Medulla oblongata (tissue), 1 donor: Measurements from ENCODE around the gene ALOX12B.
"Not testable (repeated sequence)": the region's sequence is repeated elsewhere in the genome, so short reads cannot be mapped to it uniquely, and the experiment has no call there.

Source experiments
- DNase-seq: peaks from one replicate; pipeline ENCODE4 v3.0.0-alpha.2; 2015; ENCODE audit errors: extremely low spot score

ALOX12B gene

DNA sequence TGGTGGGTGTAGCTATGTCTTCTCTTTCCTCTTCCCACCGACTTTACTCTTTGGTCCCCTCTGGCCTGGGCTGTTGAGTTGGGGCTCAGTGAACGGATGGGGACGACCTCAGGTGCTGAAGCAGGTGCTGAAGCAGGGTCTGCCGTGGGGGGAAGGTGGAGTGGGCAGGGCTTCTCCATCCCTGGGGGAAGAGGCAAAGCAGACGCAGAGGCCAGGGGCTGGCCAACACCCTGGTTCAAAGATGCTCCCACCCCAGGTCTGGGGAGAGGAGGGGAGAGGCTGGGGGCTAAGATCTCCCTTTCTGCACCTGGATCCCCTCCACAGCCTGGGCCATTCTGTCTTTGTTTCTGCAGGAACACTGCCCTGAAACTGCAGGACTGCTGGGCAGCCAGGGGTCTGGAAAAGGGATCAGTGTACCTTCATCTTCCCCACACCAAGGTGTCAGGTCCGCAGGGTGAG, 22.9 kb downstream of the ALOX12B start:
- no peak for DNase-seq

- DNase-seq: no peak
Measured at GRCh38 chr17:8063761-8064534, 23.6 kb downstream of the ALOX12B start.

DNA sequence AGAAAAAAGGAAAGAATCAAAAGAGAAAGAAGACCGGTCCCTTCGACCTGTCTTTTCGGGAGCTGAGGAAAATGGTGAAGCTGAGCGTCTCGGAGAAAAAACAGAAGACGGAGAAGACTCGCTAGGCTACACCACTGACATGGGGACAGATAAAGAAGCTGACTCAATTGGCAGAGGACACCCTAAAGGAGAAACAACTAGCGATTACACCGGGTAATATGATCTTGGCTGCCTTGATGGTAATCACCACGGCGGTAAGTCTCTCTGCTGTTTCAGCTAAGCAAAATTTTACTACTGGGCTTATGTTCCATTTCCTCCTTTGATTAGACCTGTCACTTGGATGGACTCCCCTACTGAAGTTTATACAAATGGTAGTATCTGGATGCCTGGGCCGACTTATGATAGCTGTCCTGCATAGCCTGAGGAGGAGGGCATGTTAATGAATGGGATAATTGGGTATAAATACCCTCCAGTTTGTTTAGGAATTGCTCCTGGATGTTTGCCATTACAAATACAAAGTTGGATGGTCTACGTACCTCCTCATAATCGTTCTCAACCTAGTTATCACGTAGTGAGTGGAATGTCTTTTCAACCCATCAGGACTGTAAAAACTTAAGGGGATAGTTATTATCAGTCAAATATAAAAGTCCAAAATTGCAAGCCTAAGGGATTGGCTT, 24.6 kb downstream of the ALOX12B start:
- no peak for DNase-seq

- DNase-seq: no peak
Measured at GRCh38 chr17:8062435-8062806, 25.1 kb downstream of the ALOX12B start.

- not testable (repeated sequence) for DNase-seq
Measured at GRCh38 chr17:8061851-8062250, 25.7 kb downstream of the ALOX12B start.

- peak; percentile 90 for DNase-seq
Measured at GRCh38 chr17:8060274-8060673, 27.2 kb downstream of the ALOX12B start.

- no peak for DNase-seq
Measured at GRCh38 chr17:8059131-8059530, 28.4 kb downstream of the ALOX12B start.

- DNase-seq: peak; percentile 86
Measured at GRCh38 chr17:8057691-8058114, 29.8 kb downstream of the ALOX12B start.

- no peak for DNase-seq
Measured at GRCh38 chr17:8056976-8057625, 30.4 kb downstream of the ALOX12B start.

- peak; percentile 82 for DNase-seq
Measured at GRCh38 chr17:8056232-8056975, 31.1 kb downstream of the ALOX12B start.

- DNase-seq: no peak
Measured at GRCh38 chr17:8055851-8056231, 31.7 kb downstream of the ALOX12B start.

DNA sequence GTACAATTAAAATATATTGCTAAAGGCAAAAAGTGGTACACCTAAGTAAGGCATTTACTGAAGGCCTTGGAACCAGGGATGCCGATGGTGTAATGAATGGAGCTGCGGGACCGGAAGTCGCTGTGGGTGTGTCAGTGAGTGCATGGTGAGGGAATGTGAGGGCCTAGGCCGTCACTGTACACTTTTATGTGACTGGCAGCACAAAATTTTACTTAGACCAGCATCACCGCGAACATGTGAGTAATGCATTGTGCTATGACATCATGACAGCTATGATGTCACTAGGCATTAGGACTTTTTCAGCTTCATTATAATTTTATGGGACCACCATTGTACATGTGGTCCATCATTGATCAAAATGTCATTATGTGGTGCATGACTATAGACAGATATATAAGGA, 33.9 kb downstream of the ALOX12B start:
- no peak for DNase-seq

DNA sequence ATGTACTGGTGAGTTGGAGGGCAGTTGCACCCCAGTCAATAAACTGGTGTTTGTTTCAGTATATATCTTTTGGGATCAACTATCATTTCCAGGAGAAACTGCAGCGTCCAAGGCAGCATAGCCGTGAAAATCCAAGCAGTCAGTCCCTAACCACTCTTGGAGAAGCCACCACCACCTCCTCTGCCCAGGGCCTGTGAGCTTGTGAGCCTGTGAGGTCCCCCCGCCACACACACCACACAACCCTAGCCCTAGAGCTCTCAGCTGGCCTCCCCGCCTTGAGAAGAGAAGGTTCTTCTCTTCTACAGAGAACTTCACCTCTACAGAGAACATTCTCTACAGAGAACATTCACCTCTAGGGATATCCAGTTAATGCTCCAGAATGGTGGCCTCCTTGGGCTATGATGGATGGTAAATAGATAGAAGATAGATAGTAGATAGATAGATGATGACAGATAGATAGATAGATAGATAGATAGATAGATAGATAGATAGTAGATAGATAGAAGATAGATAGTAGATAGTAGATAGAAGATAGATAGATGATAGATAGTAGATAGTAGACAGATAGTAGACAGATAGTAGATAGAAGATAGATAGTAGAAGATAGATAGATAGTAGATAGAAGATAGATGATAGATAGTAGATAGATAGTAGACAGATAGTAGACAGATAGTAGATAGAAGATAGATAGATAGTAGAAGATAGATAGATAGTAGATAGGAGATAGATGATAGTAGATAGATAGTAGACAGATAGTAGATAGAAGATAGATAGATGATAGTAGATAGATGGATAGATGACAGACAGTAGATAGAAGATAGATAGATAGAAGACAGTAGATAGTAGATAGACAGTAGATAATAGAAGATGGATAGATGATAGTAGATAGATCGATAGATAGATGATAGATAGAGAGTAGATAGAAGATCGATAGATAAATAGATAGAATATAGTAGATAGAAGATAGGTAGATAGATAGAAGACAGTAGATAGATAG, 35.0 kb downstream of the ALOX12B start:
- no peak for DNase-seq

DNA sequence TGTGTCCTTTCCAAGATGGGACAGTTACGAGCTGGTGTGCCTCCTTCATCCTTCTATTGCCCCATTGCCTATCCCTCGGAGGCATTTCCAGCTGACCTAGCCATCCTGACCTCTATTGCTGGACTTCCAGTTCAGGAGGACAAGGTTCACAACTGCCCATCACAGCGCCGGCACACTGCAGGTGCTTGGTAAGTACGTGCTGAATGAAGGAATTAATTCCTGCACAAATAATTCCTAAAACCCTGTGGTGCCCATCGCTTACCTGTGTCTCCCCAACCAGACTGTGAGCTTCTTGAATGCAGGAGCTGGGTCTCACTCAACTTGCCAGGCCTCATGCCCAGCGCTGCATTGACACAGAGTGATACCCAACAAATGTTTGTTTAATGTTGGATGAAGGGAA, 35.7 kb downstream of the ALOX12B start:
- no peak for DNase-seq

DNA sequence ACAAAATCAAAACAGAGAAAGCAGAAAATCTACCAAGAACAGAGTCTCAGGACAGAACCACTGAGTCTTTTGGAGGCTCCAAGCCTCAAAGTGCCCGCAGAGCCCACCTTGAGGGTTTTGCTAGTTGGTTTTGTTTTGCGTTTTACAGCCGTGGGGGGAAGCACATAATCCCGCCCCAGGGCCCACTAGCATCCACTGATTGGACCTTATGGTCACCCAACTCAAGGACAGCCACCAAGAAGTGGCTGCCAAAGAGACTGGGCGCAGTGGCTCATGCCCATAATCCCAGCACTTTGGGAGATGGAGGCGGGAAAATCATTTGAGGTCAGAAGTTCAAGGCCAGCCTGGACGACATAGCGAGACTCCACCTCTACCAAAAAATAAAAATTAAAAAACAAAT, 38.8 kb downstream of the ALOX12B start:
- no peak for DNase-seq

DNA sequence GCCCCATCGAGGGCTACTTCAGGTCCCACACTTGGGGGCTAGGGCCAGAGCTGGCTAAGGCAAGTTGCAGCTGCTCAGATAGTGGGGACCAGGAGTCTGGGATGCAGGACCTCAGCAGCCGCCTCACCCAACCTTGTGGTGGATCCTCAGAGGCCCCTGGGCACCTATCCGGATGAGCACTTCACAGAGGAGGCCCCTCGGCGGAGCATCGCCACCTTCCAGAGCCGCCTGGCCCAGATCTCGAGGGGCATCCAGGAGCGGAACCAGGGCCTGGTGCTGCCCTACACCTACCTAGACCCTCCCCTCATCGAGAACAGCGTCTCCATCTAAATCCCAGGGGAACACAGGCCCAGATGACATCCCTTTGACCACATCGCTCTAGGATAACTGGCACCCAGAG, 39.3 kb downstream of the ALOX12B start:
- DNase-seq: no peak

- DNase-seq: no peak
Measured at GRCh38 chr17:8047769-8048110, 39.8 kb downstream of the ALOX12B start.

DNA sequence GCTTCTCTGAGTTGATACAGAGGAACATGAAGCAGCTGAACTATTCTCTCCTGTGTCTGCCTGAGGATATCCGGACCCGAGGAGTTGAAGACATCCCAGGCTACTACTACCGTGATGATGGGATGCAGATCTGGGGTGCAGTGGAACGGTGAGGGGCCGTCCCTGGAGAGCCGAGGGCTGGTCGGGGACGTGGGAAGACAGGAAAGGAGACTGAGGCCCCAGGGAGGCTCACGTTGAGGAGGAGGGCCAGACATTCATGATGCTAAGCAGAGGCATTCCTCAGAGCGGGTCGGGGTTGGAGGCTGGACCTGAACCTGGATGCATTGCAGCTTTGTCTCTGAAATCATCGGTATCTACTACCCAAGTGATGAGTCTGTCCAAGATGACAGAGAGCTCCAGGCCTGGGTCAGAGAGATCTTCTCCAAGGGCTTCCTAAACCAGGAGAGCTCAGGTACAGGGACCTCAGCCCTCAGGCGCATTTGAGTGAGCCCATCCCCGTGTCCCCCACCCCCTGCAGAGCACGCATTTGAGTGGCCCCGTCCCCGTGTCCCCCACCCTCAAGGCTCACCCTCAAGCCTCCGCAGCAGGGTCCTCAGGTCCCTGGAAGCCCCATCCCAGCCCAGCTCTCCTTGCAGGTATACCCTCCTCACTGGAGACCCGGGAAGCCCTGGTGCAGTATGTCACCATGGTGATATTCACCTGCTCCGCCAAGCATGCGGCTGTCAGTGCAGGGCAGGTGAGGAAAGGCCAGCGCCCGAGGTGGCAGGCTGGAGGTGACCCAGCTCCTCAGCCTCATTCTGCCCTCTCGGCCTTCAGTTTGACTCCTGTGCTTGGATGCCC, 40.4 kb downstream of the ALOX12B start:
- no peak for DNase-seq

DNA sequence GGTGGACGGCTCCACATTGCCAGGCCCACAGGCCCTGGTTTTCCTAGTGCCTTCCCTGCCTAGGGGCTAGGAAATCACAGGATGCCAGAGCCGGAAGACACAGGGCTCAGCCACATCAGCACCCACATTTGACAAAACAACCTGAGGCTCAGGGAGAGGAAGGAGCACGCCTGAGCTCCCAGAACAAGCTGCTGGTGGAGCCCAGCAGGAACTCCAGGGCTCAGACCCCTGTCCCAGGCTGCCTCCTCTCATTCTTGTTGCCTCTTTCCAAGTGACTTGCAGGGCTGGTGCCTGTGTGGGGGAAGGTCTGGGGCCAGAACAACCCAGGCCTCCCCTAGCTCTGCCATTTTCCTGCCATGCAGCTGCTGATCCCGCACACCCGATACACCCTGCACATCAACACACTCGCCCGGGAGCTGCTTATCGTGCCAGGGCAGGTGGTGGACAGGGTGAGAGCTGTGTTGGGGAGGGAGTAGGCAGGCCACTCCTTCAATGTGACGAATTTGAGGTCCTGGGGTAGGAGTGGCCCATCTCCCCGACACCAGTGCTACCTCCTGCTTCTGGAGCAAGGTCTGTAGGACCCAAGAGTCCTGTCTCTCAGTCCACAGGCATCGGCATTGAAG, 41.1 kb downstream of the ALOX12B start:
- DNase-seq: no peak
